K562 (cell line): Measurements from ENCODE around the gene CD151. TPM values are rescaled to one million over a fixed set of nuclear protein-coding genes. Genes with fewer than 3 reads are reported as not detected.

Source experiments
- CBX3 ChIP-seq, 2 experiments: IDR thresholded peaks; 1 replicate in 1 of 2; 2 replicates in 1 of 2; pipeline ENCODE4 v1.6.1; 2012; ENCODE audit warnings: inconsistent platforms in 2 of 2, low read length in 2 of 2, borderline replicate concordance in 1 of 2, control low read depth in 1 of 2
- CREBBP ChIP-seq: IDR thresholded peaks from one replicate; pipeline ENCODE4 v1.6.1; 2012; ENCODE audit warnings: low read depth, mild to moderate bottlenecking, control low read depth, inconsistent platforms, low read length
- DDX20 ChIP-seq: fragments of 450-650 bp; IDR thresholded peaks from 2 replicates; pipeline ENCODE4 v1.6.1; 2016; ENCODE audit warnings: missing genetic modification characterization, low read depth, mild to moderate bottlenecking, missing compliant biosample characterization, moderate library complexity
- HNRNPL ChIP-seq: fragments of 200-400 bp; formaldehyde crosslinking; IDR thresholded peaks from 2 replicates; pipeline ENCODE4 v1.6.1; 2017; ENCODE audit warnings: low read depth, mild to moderate bottlenecking, low read length
- MTA2 ChIP-seq: fragments of 450-650 bp; IDR thresholded peaks from 2 replicates; pipeline ENCODE4 v1.6.1; 2016; ENCODE audit warnings: low read depth
- OTX1 ChIP-seq: fragments of 450-650 bp; formaldehyde crosslinking; IDR thresholded peaks from 2 replicates; pipeline ENCODE4 v1.4.0; 2022; ENCODE audit warnings: mild to moderate bottlenecking
- SAFB ChIP-seq: fragments of 200-400 bp; formaldehyde crosslinking; IDR thresholded peaks from 2 replicates; pipeline ENCODE4 v1.6.1; 2017; ENCODE audit warnings: low read depth, low read length, borderline replicate concordance
- ZNF609 ChIP-seq: sonication (generic); formaldehyde crosslinking; IDR thresholded peaks from 2 replicates; pipeline ENCODE4 v1.8.1; 2023; ENCODE audit warnings: missing genetic modification reagents, mild to moderate bottlenecking, borderline replicate concordance
- polyA plus RNA-seq, 8 experiments: library from polyadenylated mRNA; depleted of rRNA in 4 of 8; stranded (reverse) in 5 of 8; unstranded in 3 of 8; fragments of >200 nt; fragmentation: Nextera tagmentation in 2 of 8; fragmentation: Illumina TruSeq in 1 of 8; extraction: Ambion mirVana in 2 of 8; extraction: Trizol in 1 of 8; gene quantifications; 2 replicates each; pipeline versions ENCODE4 v1.2.1 to v1.2.3, GENCODE V29; 2011 to 2014; ENCODE audit warnings: inconsistent platforms in 1 of 8, missing spikeins in 1 of 8
- total RNA-seq, 7 experiments: library from RNA; depleted of rRNA in 6 of 7; stranded (reverse); fragments of >200 nt in 6 of 7; fragmentation: Illumina TruSeq in 2 of 7; extraction: Trizol in 2 of 7; gene quantifications; 2 replicates each; pipeline versions ENCODE4 v1.2.1 to v1.2.3, GENCODE V29; 2011 to 2021; ENCODE audit warnings: low replicate concordance in 1 of 7
- TF ChIP-seq, protein P1 (sequence below): fragments of 250-450 bp; sonication (Bioruptor Pico); IDR thresholded peaks from 2 replicates; pipeline ENCODE4 v1.8.0; 2022; ENCODE audit warnings: inconsistent platforms
- TF ChIP-seq, protein P2 (sequence below), 2 experiments: fragments of 200-800 bp in 1 of 2; sonication (Bioruptor generic) in 1 of 2; sonication (generic) in 1 of 2; formaldehyde crosslinking in 1 of 2; IDR thresholded peaks in 1 of 2; conservative IDR thresholded peaks in 1 of 2; 2 replicates each; pipeline versions ENCODE4 v1.5.0 to v1.6.1; 2016 to 2020; ENCODE audit warnings: missing compliant biosample characterization in 1 of 2, missing genetic modification characterization in 1 of 2, missing genetic modification reagents in 1 of 2
- TF ChIP-seq, protein P3 (sequence below): IDR thresholded peaks from 2 replicates; pipeline ENCODE4 v1.6.1; 2011; ENCODE audit warnings: borderline replicate concordance, low read depth, mild to moderate bottlenecking, moderate library complexity, low read length; ENCODE audit not compliant: insufficient read depth, poor library complexity, severe bottlenecking
- TF ChIP-seq, protein P4 (sequence below): fragments of 250-450 bp; sonication (Bioruptor Pico); IDR thresholded peaks from 2 replicates; pipeline ENCODE4 v1.8.0; 2022; ENCODE audit warnings: inconsistent platforms, mild to moderate bottlenecking, moderate library complexity, borderline replicate concordance

Gene CD151
- total and polyA plus RNA-seq, 9 of the 15 experiments (the other 6 are each of a cell fraction or from before 2014, with no cell fraction given): 2.3 to 187 (median 140) TPM

DNA sequence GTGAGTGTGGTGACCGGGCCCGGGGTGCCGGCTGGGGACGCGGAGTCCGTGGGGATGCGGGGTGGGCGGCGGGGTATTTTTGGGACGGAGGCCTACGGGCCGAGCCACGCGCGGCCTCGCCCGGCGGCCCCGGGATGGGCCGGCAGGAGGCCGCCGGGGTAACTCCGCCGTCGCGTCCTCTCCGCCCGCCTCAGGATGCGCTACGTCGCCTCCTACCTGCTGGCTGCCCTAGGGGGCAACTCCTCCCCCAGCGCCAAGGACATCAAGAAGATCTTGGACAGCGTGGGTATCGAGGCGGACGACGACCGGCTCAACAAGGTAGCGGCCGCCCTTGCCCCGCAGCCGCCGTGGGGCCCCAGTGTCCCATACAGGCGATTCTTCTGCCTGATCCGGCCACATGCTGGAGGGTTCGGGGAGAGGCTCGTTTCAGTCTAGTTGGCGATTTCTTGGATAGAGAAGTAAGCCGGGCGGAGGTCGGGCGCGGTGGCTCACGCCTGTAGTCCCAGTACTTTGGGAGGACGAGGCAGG, 22.6 kb upstream of the CD151 start (continued):
- TF ChIP-seq OTX1 (CRISPR knock-in tag) (no peak), CREBBP (no peak), CBX3 (IDR thresholded peaks at IDR 0.05; ENCODE audit: borderline replicate concordance in 1 of 2, low read length in 2 of 2) (no peak), MTA2 (no peak), ZNF609 (CRISPR knock-in tag) (0 out of 2 replicates have a peak, but pooled peaks have one; percentile 73), DDX20 (no peak), HNRNPL (0 out of 2 replicates have a peak, but pooled peaks have one; percentile 35), SAFB (0 out of 2 replicates have a peak, but pooled peaks have one; percentile 65)
- TF ChIP-seq, protein P1, sequence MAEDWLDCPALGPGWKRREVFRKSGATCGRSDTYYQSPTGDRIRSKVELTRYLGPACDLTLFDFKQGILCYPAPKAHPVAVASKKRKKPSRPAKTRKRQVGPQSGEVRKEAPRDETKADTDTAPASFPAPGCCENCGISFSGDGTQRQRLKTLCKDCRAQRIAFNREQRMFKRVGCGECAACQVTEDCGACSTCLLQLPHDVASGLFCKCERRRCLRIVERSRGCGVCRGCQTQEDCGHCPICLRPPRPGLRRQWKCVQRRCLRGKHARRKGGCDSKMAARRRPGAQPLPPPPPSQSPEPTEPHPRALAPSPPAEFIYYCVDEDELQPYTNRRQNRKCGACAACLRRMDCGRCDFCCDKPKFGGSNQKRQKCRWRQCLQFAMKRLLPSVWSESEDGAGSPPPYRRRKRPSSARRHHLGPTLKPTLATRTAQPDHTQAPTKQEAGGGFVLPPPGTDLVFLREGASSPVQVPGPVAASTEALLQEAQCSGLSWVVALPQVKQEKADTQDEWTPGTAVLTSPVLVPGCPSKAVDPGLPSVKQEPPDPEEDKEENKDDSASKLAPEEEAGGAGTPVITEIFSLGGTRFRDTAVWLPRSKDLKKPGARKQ (CRISPR knock-in tag): no peak
- TF ChIP-seq, protein P2, sequence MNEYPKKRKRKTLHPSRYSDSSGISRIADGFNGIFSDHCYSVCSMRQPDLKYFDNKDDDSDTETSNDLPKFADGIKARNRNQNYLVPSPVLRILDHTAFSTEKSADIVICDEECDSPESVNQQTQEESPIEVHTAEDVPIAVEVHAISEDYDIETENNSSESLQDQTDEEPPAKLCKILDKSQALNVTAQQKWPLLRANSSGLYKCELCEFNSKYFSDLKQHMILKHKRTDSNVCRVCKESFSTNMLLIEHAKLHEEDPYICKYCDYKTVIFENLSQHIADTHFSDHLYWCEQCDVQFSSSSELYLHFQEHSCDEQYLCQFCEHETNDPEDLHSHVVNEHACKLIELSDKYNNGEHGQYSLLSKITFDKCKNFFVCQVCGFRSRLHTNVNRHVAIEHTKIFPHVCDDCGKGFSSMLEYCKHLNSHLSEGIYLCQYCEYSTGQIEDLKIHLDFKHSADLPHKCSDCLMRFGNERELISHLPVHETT (CRISPR knock-in tag; conservative IDR thresholded peaks at IDR 0.05 in 1 of 2, IDR thresholded peaks at IDR 0.05 in 1 of 2): peak in 1 of 2 experiments; percentile 18; a peak in 1 of 4 replicates
- TF ChIP-seq, protein P3, sequence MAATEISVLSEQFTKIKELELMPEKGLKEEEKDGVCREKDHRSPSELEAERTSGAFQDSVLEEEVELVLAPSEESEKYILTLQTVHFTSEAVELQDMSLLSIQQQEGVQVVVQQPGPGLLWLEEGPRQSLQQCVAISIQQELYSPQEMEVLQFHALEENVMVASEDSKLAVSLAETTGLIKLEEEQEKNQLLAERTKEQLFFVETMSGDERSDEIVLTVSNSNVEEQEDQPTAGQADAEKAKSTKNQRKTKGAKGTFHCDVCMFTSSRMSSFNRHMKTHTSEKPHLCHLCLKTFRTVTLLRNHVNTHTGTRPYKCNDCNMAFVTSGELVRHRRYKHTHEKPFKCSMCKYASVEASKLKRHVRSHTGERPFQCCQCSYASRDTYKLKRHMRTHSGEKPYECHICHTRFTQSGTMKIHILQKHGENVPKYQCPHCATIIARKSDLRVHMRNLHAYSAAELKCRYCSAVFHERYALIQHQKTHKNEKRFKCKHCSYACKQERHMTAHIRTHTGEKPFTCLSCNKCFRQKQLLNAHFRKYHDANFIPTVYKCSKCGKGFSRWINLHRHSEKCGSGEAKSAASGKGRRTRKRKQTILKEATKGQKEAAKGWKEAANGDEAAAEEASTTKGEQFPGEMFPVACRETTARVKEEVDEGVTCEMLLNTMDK: peak; percentile 9
- TF ChIP-seq, protein P4, sequence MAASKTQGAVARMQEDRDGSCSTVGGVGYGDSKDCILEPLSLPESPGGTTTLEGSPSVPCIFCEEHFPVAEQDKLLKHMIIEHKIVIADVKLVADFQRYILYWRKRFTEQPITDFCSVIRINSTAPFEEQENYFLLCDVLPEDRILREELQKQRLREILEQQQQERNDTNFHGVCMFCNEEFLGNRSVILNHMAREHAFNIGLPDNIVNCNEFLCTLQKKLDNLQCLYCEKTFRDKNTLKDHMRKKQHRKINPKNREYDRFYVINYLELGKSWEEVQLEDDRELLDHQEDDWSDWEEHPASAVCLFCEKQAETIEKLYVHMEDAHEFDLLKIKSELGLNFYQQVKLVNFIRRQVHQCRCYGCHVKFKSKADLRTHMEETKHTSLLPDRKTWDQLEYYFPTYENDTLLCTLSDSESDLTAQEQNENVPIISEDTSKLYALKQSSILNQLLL: no peak
